Mesenchymal stem cell (in vitro differentiated cells and primary cell): Measurements from ENCODE around the gene CWF19L1.

ENCODE experiments used
- DNase-seq: peaks from one replicate; pipeline ENCODE4 v3.0.0-alpha.2; 2013
- H2AFZ ChIP-seq: one replicate; pipeline ENCODE4 v1.6.1; 2013; ENCODE audit warnings: low read depth, mild to moderate bottlenecking, control low read depth, inconsistent platforms, low read length, moderate library complexity
- H2AK5ac ChIP-seq: 2 replicates; pipeline ENCODE4 v1.6.1; 2013; ENCODE audit warnings: low read length, moderate library complexity, mild to moderate bottlenecking, inconsistent platforms; ENCODE audit not compliant: severe bottlenecking
- H2BK120ac ChIP-seq: one replicate; pipeline ENCODE4 v1.6.1; 2013; ENCODE audit warnings: low read depth, mild to moderate bottlenecking, inconsistent platforms, low read length, moderate library complexity
- H2BK12ac ChIP-seq, 2 experiments: one replicate each; pipeline ENCODE4 v1.6.1; 2013; ENCODE audit warnings: inconsistent platforms in 2 of 2, low read length in 2 of 2, mild to moderate bottlenecking in 2 of 2, moderate library complexity in 2 of 2, control low read depth in 1 of 2
- H2BK15ac ChIP-seq: one replicate; pipeline ENCODE4 v1.6.1; 2013; ENCODE audit warnings: mild to moderate bottlenecking, low read depth, inconsistent platforms; ENCODE audit not compliant: poor library complexity, severe bottlenecking
- H2BK5ac ChIP-seq: 2 replicates; pipeline ENCODE4 v1.6.1; 2013; ENCODE audit warnings: low read depth, mild to moderate bottlenecking, low read length, control low read depth, inconsistent platforms; ENCODE audit not compliant: poor library complexity, severe bottlenecking
- H3K14ac ChIP-seq, 2 experiments: one replicate each; pipeline ENCODE4 v1.6.1; 2013; ENCODE audit warnings: inconsistent platforms in 2 of 2, low read length in 2 of 2, control low read depth in 1 of 2, mild to moderate bottlenecking in 1 of 2, moderate library complexity in 1 of 2
- H3K18ac ChIP-seq, 2 experiments: one replicate each; pipeline ENCODE4 v1.6.1; 2013; ENCODE audit warnings: inconsistent platforms in 2 of 2, low read length in 2 of 2, control low read depth in 1 of 2, low read depth in 1 of 2, mild to moderate bottlenecking in 1 of 2
- H3K23ac ChIP-seq, 2 experiments: one replicate each; pipeline ENCODE4 v1.6.1; 2013; ENCODE audit warnings: inconsistent platforms in 2 of 2, low read length in 2 of 2, mild to moderate bottlenecking in 2 of 2, moderate library complexity in 2 of 2, control low read depth in 1 of 2
- H3K27ac ChIP-seq: 2 replicates; pipeline ENCODE4 v1.5.1; 2013; ENCODE audit warnings: mild to moderate bottlenecking, moderate library complexity, low read length, control low read depth, inconsistent platforms; ENCODE audit not compliant: poor library complexity, severe bottlenecking
- H3K27me3 ChIP-seq, 2 experiments: 2 replicates each; pipeline versions ENCODE4 v1.6.1 to v1.7.0; 2013; ENCODE audit warnings: low read length in 2 of 2, mild to moderate bottlenecking in 2 of 2, moderate library complexity in 2 of 2, control low read depth in 1 of 2, inconsistent platforms in 1 of 2; ENCODE audit not compliant: control insufficient read depth in 1 of 2, insufficient read depth in 1 of 2
- H3K36me3 ChIP-seq, 2 experiments: 2 replicates each; pipeline versions ENCODE4 v1.6.1 to v1.7.0; 2013; ENCODE audit warnings: low read length in 2 of 2, control low read depth in 1 of 2, inconsistent platforms in 1 of 2, low read depth in 1 of 2, mild to moderate bottlenecking in 1 of 2; ENCODE audit not compliant: insufficient read depth in 2 of 2, control insufficient read depth in 1 of 2
- H3K4ac ChIP-seq, 2 experiments: one replicate each; pipeline ENCODE4 v1.6.1; 2013; ENCODE audit warnings: inconsistent platforms in 2 of 2, low read length in 2 of 2, mild to moderate bottlenecking in 2 of 2, moderate library complexity in 2 of 2, control low read depth in 1 of 2, low read depth in 1 of 2
- H3K4me1 ChIP-seq: 2 replicates; pipeline ENCODE4 v1.6.1; 2013; ENCODE audit warnings: low read depth, low read length, control low read depth; ENCODE audit not compliant: control insufficient read depth, insufficient read depth
- H3K4me2 ChIP-seq: 2 replicates; pipeline ENCODE4 v1.6.1; 2013; ENCODE audit warnings: low read length, mild to moderate bottlenecking, inconsistent platforms; ENCODE audit not compliant: poor library complexity, severe bottlenecking
- H3K4me3 ChIP-seq, 2 experiments: 2 replicates each; pipeline versions ENCODE4 v1.5.1 to v1.7.0; 2013; ENCODE audit warnings: low read length in 2 of 2, mild to moderate bottlenecking in 2 of 2, control low read depth in 1 of 2, low read depth in 1 of 2; ENCODE audit not compliant: insufficient read depth in 1 of 2
- H3K79me1 ChIP-seq: replicated peaks from 2 replicates; pipeline ENCODE4 v1.6.1; 2013; ENCODE audit warnings: mild to moderate bottlenecking, control low read depth, low read length, inconsistent platforms; ENCODE audit not compliant: poor library complexity, severe bottlenecking
- H3K9ac ChIP-seq: 2 replicates; pipeline ENCODE4 v1.7.0; 2013; ENCODE audit warnings: mild to moderate bottlenecking, low read length, moderate library complexity
- H3K9me3 ChIP-seq: 2 replicates; pipeline ENCODE4 v1.7.0; 2013; ENCODE audit warnings: mild to moderate bottlenecking, low read length; ENCODE audit not compliant: control insufficient read depth
- H4K8ac ChIP-seq: one replicate; pipeline ENCODE4 v1.6.1; 2013; ENCODE audit warnings: inconsistent platforms, mild to moderate bottlenecking, low read length, moderate library complexity
- H4K91ac ChIP-seq: one replicate; pipeline ENCODE4 v1.6.1; 2013; ENCODE audit warnings: mild to moderate bottlenecking, low read length, inconsistent platforms
- WGBS: methylation state at CpG from one replicate; pipeline ENCODE4 v1.1.7; 2013; ENCODE audit warnings: mixed read lengths; 5-methylcytosine and 5-hydroxymethylcytosine counted together

CWF19L1 gene

GRCh38 chr10:100239851-100240250 is 27.6 kb downstream of the CWF19L1 start:
- no peak overlapping the region for H3K4me2 ChIP-seq
- no peak overlapping the region for H3K18ac ChIP-seq
- no peak overlapping the region for H2BK15ac ChIP-seq
- H3K14ac ChIP-seq, result no peak overlapping the region
- no peaks in the 10 kb centered on the region for H3K27me3 ChIP-seq
- no peaks in the 10 kb centered on the region for H3K9me3 ChIP-seq
- peaks cover 16 to 78% of the 10 kb centered on the region in 2 experiments for H3K36me3 ChIP-seq
- no peak overlapping the region for H4K8ac ChIP-seq
- no peak overlapping the region for H2AK5ac ChIP-seq
- H3K79me1 ChIP-seq, result peaks cover 17% of the 10 kb centered on the region
- H3K27ac ChIP-seq, result no peak overlapping the region
- H2BK120ac ChIP-seq, result no peak overlapping the region
- DNase-seq, result no peak
- WGBS, result 100% methylated on average over 1 of the region's 3 CpGs
- H3K23ac ChIP-seq, result no peak overlapping the region
- no peak overlapping the region for H3K4me3 ChIP-seq
- H3K9ac ChIP-seq, result no peak overlapping the region
- H2BK5ac ChIP-seq, result no peak overlapping the region
- H4K91ac ChIP-seq, result no peak overlapping the region
- H3K4ac ChIP-seq, result no peak overlapping the region
- no peak overlapping the region for H2AFZ ChIP-seq
- H2BK12ac ChIP-seq, result no peak overlapping the region
- H3K4me1 ChIP-seq, result no peaks in the 10 kb centered on the region

GRCh38 chr10:100238429-100238828 is 29.0 kb downstream of the CWF19L1 start:
- Histone ChIP-seq H3K4me3 (no peak overlapping the region), H2AFZ (no peak overlapping the region), H3K18ac (no peak overlapping the region), H3K27ac (no peak overlapping the region), H3K4ac (no peak overlapping the region), H3K23ac (no peak overlapping the region), H4K91ac (no peak overlapping the region), H2BK15ac (no peak overlapping the region), H3K9me3 (no peaks in the 10 kb centered on the region), H3K27me3 (no peaks in the 10 kb centered on the region), H4K8ac (no peak overlapping the region), H3K4me2 (no peak overlapping the region), H2BK12ac (no peak overlapping the region), H3K36me3 (peaks cover 16 to 81% of the 10 kb centered on the region in 2 experiments), H2BK120ac (no peak overlapping the region), H3K14ac (no peak overlapping the region), H2AK5ac (no peak overlapping the region), H2BK5ac (no peak overlapping the region), H3K9ac (no peak overlapping the region), H3K4me1 (no peaks in the 10 kb centered on the region), H3K79me1 (peaks cover 14% of the 10 kb centered on the region)
- DNase-seq, result no peak
- WGBS, result 98% methylated on average over 7 of the region's 7 CpGs

GRCh38 chr10:100232101-100232500 is 35.3 kb downstream of the CWF19L1 start:
- H2BK12ac ChIP-seq, result no peak overlapping the region
- H3K4me2 ChIP-seq, result no peak overlapping the region
- no peak overlapping the region for H2AFZ ChIP-seq
- no peaks in the 10 kb centered on the region for H3K9me3 ChIP-seq
- H2BK15ac ChIP-seq, result no peak overlapping the region
- H3K23ac ChIP-seq, result no peak overlapping the region
- H2BK5ac ChIP-seq, result no peak overlapping the region
- no peaks in the 10 kb centered on the region for H3K27me3 ChIP-seq
- peaks cover 7% of the 10 kb centered on the region for H3K4me1 ChIP-seq
- H3K14ac ChIP-seq, result no peak overlapping the region
- H3K4me3 ChIP-seq, result no peak overlapping the region
- H4K8ac ChIP-seq, result no peak overlapping the region
- no peak for DNase-seq
- no peak overlapping the region for H4K91ac ChIP-seq
- peak overlapping the region; percentile 13 for H3K9ac ChIP-seq
- H3K36me3 ChIP-seq, result peaks cover 17 to 56% of the 10 kb centered on the region in 2 experiments
- 93% methylated on average over 1 of the region's 2 CpGs for WGBS
- no peak overlapping the region for H3K18ac ChIP-seq
- peaks cover 13% of the 10 kb centered on the region for H3K79me1 ChIP-seq
- no peak overlapping the region for H2AK5ac ChIP-seq
- H2BK120ac ChIP-seq, result no peak overlapping the region
- H3K27ac ChIP-seq, result no peak overlapping the region
- no peak overlapping the region for H3K4ac ChIP-seq

GRCh38 chr10:100229819-100230422 is 37.5 kb downstream of the CWF19L1 start:
- H2BK120ac ChIP-seq, result no peak overlapping the region
- peaks cover 8 to 45% of the 10 kb centered on the region in 2 experiments for H3K36me3 ChIP-seq
- peak overlapping the region; percentile 85 to 100 for H3K4me3 ChIP-seq
- H2BK5ac ChIP-seq, result no peak overlapping the region
- peaks cover 14% of the 10 kb centered on the region for H3K79me1 ChIP-seq
- peak overlapping the region; percentile 96 for H4K8ac ChIP-seq
- WGBS, result 86% methylated on average over 21 of the region's 21 CpGs
- H3K4me2 ChIP-seq, result peak overlapping the region; percentile 67
- peak overlapping the region; percentile 31 for H2AK5ac ChIP-seq
- H3K14ac ChIP-seq, result no peak overlapping the region
- no peaks in the 10 kb centered on the region for H3K9me3 ChIP-seq
- no peak for DNase-seq
- H2BK15ac ChIP-seq, result no peak overlapping the region
- no peak overlapping the region for H2BK12ac ChIP-seq
- H3K4me1 ChIP-seq, result peaks cover 7% of the 10 kb centered on the region
- peak overlapping the region in 1 of 2 experiments; percentile 45 for H3K18ac ChIP-seq
- no peak overlapping the region for H3K23ac ChIP-seq
- H3K27ac ChIP-seq, result peak overlapping the region; percentile 60
- H2AFZ ChIP-seq, result no peak overlapping the region
- H3K27me3 ChIP-seq, result no peaks in the 10 kb centered on the region
- peak overlapping the region; percentile 35 to 60 for H3K4ac ChIP-seq
- peak overlapping the region; percentile 98 for H3K9ac ChIP-seq
- no peak overlapping the region for H4K91ac ChIP-seq
